Coronary artery (tissue), 2 donors: ENCODE data around the gene MRPS34.

Experiments
- DNase-seq: peaks from one replicate; pipeline ENCODE4 v3.0.0-alpha.2; 2017; ENCODE audit warnings: low spot score
- H3K27ac ChIP-seq, 2 donors: fragments of 200-600 bp; sonication (generic); one replicate each; pipeline ENCODE4 v1.5.1; 2016 to 2019
- H3K4me3 ChIP-seq: fragments of 200-600 bp; sonication (generic); 2 replicates; pipeline ENCODE4 v1.5.1; 2016; ENCODE audit warnings: mild to moderate bottlenecking, moderate library complexity
- TF ChIP-seq, protein P1 (sequence below): fragments of 200-600 bp; sonication (generic); IDR thresholded peaks from one replicate; pipeline ENCODE4 v1.5.1; 2019; ENCODE audit warnings: antibody characterized with exemption

Gene MRPS34

GRCh38 chr16:1772908-1773702 is at the start of gene MRPS34:
TSS of gene MRPS34 (minus strand) at chr16:1773134. CDS start at chr16:1773119, 15 bp downstream.
- TF ChIP-seq, protein P1, sequence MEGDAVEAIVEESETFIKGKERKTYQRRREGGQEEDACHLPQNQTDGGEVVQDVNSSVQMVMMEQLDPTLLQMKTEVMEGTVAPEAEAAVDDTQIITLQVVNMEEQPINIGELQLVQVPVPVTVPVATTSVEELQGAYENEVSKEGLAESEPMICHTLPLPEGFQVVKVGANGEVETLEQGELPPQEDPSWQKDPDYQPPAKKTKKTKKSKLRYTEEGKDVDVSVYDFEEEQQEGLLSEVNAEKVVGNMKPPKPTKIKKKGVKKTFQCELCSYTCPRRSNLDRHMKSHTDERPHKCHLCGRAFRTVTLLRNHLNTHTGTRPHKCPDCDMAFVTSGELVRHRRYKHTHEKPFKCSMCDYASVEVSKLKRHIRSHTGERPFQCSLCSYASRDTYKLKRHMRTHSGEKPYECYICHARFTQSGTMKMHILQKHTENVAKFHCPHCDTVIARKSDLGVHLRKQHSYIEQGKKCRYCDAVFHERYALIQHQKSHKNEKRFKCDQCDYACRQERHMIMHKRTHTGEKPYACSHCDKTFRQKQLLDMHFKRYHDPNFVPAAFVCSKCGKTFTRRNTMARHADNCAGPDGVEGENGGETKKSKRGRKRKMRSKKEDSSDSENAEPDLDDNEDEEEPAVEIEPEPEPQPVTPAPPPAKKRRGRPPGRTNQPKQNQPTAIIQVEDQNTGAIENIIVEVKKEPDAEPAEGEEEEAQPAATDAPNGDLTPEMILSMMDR, result peak; percentile 68
- DNase-seq, result no peak
- H3K27ac ChIP-seq, result peak within 1 kb of the TSS; percentile 82 to 91
- peak within 1 kb of the TSS; percentile 98 for H3K4me3 ChIP-seq

- Histone ChIP-seq H3K4me3 (no peak overlapping the region), H3K27ac (no peak overlapping the region)
- TF ChIP-seq, protein P1, result no peak
- no peak for DNase-seq
Observed at GRCh38 chr16:1821861-1822611, 49.1 kb upstream of the MRPS34 start.

GRCh38 chr16:1820946-1821290 is 48.0 kb upstream of the MRPS34 start:
- TF ChIP-seq, protein P1, result no peak
- H3K4me3 ChIP-seq, result no peak overlapping the region
- no peak for DNase-seq
- no peak overlapping the region for H3K27ac ChIP-seq

DNA sequence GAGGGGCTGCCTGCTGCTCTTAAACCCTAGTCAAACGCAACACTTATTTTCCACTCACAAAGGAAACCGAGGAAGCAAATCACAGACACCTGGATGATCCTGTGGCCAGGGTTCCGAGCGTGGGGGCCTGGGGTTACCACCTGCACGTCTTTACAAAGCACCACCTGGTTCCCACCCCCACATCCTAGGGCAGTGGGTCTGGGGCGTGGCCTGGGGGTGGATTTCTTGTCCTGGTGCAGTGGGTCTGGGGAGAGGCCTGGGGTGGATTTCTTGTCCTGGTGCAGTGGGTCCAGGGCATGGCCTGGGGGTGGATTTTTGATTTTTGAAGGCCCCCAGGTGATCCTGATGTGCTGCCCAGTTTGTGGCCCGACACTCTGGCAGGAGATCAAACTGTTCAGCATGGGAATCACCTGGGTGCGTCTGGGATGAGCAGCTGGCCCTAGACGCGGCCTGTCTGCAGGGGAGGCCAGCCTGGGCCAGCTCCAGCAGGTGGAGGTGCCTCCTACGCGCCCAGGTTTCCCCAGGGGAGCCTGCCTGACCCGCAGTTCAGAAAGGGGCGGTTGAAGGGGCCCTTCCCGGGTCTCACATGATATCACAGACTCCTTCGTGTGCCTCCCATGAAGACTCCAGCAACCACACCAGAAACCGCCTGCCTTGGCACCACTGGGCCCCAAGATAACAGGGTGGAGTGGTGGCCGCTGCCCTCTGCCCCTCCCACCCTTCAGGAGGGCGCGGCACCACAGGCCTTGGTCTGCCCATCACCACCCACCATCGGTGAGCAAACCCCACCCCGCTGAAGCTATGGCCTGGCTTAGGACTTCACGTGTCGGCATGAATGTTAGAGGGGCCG is 47.4 kb upstream of the MRPS34 start:
- no peak for DNase-seq
- Histone ChIP-seq H3K4me3 (no peak overlapping the region), H3K27ac (no peak overlapping the region)
- TF ChIP-seq, protein P1, result no peak

DNA sequence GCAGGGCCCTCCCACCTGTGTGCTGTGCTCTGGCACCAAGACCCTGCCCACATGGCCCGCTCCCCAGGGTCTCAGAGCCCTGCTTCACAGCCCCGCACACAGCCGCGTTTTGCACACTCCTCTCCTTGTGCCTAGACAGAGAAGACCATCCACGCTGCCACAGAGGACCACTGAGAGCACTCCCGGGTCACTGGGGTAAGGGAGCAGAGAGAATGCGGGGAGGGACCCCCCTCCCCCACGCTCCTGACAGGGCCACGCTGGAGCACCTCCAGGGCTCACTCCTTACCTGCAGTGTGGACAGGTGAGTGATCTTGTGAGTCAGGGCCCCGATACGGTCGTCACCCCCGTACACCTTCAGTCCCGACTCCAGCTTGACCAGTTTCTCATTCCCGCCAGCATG is 46.7 kb upstream of the MRPS34 start:
- H3K27ac ChIP-seq, result no peak overlapping the region
- H3K4me3 ChIP-seq, result no peak overlapping the region
- DNase-seq, result no peak
- TF ChIP-seq, protein P1, result no peak

DNA sequence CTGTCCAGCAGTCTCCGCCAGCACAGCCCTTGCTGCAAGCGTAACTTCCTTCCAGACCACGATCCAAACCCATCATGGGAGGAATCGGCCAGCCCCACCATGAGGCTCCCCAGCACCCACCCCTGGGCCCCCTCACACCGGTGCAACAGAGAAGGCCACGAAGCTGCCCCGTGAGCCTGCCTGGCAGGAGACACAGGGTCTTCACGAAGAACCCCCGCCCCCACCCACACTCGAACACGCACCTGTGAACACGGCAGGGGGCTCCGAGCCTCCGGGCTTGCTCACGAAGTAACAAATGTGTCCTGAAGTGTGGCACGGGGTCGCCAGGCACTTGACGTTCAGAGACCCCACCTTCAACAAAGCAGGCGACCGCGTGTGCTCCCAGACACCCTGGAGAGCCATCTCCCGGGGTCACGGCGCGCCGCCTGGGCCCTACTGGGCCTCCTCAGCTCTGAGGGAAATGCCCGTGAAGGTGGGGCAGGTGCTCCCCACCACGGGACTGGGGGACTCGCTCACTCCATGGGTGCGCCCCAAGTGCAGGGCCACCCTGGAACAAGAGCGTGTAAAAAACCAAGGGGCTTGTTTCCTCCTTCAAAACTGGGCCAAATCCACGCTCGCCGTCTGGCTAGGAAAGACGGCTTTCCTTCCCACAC is 46.1 kb upstream of the MRPS34 start:
- TF ChIP-seq, protein P1, result no peak
- Histone ChIP-seq H3K4me3 (no peak overlapping the region), H3K27ac (no peak overlapping the region)
- DNase-seq, result no peak
